SIG-M5 treated with dmso at 0.1 percent for 504 hours (cell line): Measurements from ENCODE around the gene ADH5.
"Not testable (repeated sequence)": the region's sequence is repeated elsewhere in the genome, so short reads cannot be mapped to it uniquely, and the experiment has no call there.

Source experiments
- DNase-seq: peaks from one replicate; lab custom pipeline; 2025; ENCODE audit not compliant: unreplicated experiment; lab: John Stamatoyannopoulos, UW

The ADH5 gene

DNA sequence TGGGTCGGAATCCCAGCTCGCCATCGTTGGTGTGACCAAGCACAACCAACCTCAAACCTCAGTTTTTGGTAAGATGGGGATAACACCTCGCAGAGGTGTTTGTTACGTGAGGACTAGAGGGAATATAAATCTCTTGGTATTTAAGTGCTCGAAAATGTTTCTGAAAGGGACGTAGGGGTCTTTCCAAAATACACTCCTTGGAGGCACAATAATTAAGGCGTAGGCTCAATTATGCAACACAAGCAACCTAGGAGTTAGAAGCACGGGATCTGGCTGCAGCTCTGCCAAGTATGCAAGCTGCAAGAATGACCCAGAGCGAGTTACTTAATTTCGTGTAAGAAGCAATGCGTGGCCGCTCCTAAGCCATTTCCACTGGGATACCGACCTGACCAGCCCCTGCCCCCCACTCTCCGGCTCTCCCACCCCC is 552 bp downstream of the ADH5 start:
- peak; percentile 68 for DNase-seq

DNA sequence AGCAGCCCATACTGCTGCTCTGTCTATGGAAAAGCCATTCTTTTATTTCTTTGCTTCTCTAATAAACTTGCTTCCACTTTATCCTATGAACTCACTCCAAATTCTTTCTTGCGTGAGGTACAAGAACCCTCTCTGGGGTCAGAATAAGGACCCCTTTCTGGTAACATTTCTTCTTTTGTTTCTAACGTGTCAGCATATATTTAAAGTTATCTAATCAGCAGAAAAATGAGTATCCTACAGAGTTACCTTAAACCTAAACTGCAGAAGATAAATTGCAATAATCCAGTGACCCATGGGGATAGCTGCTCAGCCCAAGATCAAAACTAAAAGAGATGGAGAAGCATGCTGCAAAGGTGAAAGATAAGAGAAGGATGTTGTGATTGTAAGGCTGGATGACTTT is 4.0 kb downstream of the ADH5 start:
- DNase-seq = no peak

DNA sequence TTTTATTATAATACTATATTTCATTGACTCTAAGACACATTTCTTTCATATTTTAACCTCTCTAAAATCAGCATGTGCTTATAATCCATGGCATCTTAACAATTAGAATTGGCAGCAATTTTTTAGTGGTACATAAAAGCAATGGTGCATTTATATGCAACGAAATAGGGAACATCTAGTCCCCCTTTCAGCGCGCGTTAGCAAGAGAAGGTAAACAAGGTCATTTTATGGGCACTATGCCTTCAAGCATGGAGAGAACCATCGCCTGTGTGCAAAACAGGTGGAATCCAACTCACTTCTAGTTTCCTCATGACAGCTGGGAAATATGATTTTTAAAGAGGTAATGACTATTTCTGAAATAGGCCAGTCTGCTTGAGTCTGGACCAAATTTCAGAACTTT is 6.4 kb downstream of the ADH5 start:
- DNase-seq = no peak

DNA sequence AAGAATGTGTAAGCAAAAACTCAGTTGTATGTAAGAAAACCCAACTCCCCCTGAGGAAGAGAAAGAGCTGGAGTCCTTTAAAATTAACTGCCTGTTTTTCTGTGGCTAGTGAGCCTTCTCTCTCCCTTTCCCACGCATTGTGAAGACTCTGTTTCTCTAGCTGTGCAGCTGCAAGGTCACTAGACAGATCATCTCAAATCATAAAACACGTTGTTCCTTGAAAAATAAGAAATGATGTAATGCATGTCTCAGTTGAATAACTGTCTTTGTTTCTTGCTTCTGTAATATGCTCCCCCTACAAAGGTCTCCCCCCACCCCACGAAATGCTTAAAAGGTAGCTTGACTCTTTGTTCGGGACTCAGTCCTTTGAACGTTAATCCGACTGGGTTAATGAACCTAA is 7.7 kb downstream of the ADH5 start:
- DNase-seq = not testable (repeated sequence)

DNA sequence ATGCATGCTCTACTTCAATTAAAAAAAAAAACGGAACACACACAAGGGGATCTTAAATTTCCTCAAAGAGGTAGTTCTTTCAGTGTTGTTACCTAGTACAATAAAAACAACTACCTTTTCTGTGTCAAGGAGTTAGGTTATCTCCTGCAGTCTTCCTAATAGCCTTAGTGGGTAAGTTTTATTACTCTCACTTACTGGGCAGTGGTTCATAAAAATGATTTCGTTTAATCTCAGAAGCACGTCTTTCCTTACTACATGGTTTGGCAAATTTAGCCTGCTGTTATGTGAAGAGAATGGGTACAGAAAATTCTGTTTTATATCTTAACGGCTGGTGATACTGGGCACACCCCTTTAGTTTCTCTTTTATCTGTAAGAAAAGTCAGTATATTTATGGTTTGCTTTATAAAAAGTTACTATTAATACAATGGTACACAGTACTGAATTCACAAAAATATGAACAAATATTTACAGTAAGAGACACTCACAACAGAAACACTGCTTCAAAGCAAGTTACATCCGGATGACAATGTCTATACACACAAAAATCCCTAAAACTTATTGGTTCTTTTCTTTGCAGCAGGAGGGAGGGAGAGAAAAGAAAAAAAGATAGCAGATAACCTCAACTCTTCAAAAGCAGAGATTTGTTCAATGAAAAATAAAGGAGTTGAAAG is 8.8 kb downstream of the ADH5 start:
- no peak for DNase-seq

DNA sequence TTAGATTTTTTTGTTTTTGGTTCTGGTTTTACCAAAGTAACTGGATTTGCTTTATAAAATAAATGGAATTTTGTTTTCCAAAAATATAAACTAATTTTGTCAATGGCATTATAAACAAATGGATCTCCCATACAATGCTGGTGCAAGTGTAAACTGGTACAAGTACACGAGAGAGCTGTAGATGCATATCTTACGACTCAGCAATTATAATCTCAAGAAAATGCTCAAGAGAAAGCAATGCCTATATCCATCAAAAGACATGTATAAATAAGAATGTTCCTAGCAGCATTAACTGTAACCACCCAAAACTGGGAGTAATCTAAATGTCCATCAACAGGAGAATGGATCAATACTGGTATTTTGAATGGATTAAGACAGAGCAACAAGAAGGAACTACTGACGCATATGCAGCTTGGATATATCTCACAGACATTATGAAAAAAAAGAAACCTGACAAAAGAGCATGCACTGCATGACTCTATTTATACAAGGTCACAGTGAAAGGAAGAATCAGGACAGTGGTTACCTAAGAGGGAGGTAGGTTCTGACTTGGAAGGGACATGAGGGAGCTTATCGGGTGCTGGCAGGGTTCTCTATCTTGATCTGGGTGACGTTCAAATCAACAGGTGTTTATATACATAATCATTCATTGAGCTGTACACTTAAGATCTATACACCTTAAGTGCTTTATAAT is 9.5 kb downstream of the ADH5 start:
- DNase-seq = no peak

DNA sequence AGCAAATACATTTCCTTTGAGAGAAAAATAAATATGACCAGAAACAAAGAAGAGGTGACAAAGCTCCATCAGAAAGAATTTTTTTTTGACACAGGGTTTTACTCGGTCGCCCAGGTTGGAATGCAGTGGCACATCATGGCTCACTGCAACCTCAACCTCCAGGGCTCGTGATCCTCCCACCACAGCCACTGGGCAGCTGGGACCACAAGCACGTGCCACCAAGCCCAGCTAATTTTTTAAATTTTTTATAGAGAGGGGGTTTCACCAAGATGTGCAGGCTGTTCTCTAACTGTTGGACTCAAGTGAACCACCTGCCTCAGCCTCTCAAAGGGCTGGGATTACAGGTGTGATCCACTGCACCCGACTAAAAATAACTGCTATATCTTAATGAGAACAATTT is 10.3 kb downstream of the ADH5 start:
- DNase-seq = no peak

DNA sequence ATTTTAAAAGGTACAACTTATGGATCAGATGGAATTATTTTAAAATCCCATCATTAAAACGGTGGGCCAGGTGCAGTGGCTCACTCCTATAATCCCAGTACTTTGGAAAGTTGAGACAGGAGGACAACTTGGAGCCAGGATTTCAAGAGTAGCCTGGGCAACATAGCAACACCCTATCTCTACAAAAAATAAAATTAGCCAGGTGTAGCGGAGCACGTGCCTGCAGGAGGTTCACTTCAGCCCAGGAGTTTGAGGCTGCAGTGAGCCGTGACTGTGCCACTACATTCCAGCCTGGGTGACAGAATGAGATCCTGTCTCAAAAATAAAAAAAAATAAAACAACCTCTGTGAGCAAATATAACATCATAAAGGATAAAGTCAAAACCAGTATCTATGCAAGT is 11.4 kb downstream of the ADH5 start:
- no peak for DNase-seq

DNA sequence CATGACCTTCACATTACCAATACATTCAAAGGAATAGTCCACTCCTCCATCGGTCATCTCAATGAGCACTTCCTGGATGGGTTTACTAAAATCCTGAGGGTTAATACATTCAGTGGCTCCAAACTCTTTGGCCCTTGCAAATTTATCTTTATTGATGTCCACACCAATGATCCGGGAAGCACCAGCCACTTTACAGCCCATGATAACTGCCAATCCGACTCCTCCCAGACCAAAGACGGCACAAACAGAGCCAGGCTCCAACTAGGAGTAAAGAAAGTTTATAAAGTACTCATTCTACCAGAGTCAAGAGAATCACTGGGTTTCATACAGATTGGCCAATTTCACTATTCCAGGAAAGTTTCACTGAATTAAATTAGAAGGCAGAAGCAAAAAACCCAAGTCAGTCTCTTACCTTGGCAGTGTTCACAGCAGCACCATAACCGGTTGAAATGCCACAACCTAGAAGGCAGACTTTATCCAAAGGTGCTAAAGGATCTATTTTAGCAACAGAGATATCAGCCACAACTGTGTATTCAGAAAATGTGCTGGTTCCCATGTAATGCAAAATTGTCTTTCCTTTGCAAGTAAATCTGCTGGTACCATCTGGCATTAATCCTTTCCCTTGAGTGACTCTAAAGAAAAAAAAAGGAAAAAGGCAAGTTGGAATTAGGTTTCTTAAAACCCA is 12.2 kb downstream of the ADH5 start:
- no peak for DNase-seq

DNA sequence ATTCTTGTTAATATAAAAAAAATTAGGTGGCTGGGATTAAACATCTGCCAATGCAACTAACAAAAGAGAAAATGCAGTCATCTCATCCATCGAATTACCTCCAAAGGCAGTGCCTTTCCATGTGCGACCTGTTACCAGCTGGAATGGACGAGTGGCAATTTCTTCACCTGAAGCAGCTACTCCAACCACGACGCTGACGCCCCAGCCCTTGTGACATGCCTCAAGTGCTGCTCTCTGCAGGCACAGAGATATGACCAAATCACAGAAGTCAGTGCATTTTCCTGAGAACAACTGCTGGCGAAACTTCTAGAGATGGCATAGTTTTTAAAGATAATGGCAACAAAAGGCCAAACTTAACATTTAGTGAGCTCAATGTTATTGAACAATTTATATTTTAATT is 13.8 kb downstream of the ADH5 start:
- DNase-seq = no peak

DNA sequence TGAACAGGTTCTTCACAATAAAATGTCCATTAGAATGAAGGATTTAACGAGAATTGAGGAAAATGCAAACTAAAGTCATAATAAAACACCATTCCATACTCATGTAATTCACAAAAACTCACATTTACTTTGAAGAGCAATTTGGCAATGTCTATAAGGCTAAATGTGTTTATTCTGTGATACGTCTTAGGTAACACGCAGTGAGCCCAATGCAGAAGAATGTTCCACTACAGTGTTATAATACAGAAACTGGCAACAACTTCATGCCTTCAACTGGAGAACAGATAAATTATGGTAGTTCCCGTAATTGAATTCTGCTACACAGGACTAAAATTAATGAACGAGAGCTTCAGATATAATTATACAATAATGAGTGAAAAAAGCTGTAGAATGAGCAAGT is 17.4 kb downstream of the ADH5 start:
- DNase-seq = no peak

DNA sequence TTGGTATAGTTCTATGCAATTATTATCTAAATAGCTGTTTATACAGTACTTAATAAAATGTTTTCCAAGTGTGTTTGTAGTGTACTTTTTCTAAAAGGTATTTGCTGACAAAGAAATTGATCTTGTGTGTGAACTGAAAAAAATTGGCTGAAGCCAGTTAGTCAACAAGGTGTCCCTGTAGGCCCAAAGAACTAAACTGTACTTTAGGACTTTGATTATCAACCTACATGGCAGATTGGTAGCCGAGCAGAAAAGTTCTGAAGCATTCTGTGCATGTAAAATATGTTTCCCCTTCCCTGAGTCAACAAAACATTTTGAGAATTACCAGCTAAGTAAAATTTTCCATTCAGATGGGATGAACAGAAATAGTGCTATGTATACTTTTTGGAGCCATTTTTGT is 21.0 kb downstream of the ADH5 start:
- no peak for DNase-seq

DNA sequence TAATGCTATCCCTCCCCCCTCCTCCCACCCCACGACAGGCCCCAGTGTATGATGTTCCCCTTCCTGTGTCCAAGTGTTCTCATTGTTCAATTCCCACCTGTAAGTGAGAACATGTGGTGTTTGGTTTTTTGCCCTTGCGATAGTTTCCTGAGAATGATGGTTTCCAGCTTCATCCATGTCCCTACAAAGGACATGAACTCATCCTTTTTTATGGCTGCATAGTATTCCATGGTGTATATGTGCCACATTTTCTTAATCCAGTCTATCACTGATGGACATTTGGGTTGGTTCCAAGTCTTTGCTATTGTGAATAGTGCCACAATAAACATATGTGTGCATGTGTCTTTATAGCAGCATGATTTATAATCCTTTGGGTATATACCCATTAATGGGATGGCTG is 23.1 kb downstream of the ADH5 start:
- not testable (repeated sequence) for DNase-seq

DNA sequence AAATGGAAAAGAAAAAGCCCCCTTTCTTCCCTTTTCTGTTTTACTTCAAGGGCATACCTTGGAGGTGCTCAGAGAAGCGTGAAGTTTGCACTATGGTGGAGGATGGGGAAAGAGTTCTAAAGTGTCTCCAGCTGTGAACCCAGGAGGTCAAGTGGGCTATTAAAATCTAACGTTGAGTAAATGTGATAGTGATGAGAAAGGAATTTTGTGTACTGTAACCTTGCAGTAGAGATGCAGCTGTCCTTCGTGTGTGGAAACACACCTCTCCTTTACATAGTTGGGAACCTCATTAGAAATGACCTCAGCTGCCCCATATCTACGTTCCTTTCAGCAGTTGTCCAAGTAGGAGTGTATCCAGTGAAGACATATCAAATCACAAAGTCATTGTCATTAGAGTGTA is 26.5 kb downstream of the ADH5 start:
- no peak for DNase-seq

DNA sequence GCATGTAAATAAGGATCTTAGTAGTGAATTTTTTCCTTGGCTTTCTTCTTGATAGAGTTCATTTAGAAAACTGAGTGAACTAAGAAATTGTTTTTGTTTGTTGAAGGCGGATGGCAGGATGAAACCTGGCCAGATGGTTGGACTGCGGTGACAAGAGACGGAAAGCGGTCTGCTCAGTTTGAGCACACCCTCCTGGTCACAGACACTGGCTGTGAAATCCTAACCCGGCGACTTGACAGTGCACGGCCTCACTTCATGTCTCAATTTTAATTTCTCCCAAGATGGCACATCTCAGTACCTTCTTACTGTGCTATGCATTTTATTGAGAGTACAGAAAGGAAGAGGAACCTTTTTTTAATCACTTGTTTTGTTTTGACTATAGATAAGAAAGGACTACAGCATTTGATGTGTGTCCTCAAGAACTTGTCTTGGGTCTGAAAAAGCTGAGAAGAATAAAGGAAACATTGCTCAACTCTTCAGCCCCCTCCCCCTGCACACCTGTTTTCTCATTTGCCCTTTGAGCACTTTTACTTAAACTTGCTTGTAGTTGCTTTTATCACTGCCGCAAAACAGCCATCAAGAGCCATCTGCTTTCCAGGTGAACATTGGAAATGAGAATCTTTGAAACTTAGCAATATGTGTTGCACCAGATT is 27.4 kb downstream of the ADH5 start:
- DNase-seq = no peak

DNA sequence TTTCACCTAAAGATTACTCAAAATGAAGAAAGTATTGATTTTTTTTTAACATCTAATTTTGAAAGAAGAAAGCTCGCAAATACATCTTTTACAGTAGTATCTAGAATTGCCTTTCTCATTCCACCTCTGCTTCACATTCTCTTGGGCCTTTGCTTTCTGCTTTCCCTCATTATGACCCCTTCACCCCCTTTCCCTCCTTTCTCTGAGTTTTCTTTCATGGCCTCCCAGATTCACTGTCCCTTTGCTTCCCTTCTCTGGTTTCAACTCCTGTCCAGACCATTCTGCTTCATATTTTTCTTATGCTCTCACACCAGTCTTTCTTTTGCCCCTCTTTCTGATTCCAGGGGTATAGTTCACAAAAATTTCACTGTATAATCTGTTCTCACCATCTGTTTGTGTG is 29.0 kb downstream of the ADH5 start:
- DNase-seq = no peak

DNA sequence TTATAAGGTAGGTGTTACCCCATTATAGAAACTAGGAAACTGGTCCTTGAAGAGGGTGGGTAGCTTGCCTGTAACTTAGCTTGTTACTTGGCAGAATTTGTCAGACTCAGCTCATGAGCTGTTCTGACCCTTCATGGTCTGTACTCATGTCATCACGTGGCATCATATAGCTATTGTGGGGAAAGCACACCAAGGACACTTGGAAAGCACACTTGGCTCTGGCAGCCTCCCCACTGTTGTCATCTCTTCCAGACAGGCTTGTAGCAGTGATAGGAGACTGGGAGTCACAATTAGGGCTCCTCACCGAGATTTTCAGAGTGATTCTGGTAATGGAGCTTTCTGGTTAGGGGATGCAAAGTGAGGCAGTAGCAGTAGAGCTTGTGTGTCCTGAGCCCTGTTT is 30.4 kb downstream of the ADH5 start:
- DNase-seq = no peak

DNA sequence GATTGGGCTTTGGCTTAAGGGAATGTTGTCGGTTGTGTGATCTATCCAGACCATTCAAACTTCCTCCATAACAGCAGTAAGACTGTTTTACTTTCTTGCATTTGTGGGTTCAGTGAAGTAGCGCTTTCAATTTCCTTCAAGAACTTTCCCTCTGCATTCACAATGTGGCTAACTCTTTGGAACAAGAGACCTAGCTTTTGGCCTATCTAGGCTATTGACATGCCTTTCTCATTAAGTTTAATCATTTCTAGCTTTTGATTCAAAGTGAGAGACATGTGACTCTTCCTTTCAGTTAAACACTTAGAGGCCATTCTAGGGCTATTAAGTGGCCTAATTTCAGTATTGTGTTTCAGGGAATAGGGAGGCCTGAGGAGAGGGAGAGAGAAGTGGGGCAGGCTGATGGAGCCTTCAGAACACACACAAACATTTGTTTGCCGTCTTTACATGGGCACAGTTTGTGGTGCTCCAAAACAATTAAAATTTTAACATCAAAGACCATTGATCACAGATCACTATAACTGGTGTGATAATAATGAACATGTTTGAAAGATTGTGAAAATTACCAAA is 34.1 kb downstream of the ADH5 start:
- no peak for DNase-seq

DNA sequence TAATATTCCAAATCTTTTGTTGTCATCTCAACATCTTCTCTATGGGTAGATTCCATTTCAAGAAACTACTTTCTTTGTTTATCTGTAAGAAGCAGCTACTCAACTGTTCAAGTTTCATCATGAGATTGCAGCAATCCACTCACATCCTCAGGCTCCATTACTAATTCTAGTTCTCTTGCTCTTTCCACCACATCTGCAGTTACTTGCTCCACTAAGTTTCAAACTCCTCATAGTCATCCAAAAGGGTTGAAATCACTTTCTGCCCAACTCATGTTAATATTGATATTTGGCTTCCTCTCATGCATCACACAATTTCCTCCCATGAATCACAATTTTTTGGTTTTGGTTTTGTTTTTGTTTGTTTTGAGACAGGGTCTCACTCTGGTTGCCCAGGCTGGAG is 35.7 kb downstream of the ADH5 start:
- no peak for DNase-seq

DNA sequence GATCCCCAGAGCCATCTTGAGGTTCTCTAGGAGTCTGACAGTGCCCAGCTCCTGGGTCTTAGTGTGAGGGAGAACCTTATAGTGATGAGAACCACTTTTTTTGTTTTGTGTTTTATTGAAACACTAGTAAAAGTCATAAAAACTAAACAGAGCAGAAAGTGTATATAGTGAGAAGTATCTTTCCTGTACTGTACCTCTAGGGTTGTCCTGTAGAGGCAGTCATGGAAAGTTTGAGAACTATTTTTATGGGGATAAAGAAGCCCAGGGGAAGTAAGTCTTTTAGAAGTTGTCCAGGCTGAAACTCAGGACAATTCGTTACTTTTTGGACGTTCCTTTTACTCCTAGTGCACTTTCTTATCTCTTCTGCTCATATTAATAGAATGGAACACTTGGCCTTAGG is 40.9 kb downstream of the ADH5 start:
- DNase-seq = no peak

DNA sequence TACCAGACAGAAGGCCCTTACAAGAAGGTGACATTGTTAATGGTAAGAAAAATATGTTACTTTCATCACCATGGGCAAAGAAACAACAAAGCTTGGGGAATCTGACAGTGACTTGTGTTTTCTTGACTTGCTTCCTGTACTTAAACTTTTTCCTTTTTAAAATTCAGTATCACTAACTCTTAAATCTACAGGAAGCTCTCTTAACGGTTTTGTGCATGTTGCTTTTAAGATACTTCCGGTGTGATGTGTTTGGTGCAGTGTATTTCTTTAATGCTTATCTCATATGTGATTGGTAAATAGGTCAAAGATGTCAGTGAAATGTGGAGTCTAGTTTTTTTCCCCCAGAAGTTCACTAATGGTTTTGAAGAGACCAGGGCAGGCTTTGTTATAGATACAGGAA is 45.2 kb downstream of the ADH5 start:
- DNase-seq = no peak

DNA sequence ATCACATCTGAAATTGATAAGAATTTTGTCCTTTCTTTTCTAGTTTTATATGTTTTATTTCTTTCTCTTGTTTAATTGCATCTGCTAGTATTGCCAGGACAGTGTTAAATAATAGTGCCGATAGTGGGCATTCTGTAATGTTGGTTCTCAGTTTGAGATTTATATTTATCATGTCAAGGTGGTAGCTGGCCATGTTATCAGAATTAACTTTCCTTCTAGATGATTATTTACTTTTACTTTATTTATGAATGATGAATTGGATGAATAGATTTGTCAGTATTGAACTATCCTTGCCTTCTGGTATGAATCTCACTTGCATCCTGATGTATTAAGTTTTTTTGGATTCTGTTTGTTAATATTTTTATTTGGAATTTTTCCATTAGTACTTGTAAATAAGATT is 50.4 kb downstream of the ADH5 start:
- DNase-seq = no peak
